A549 (cell line): Measurements from ENCODE around the gene PTPRF. TPM values are rescaled to one million over a fixed set of nuclear protein-coding genes. Genes with fewer than 3 reads are reported as not detected.

Source experiments
- ATAC-seq, 2 experiments: fragments of 200-7000 bp in 1 of 2; fragments of >200 bp in 1 of 2; cut with Nextera tagmentation in 1 of 2; cut with Tn5 transposase in 1 of 2; 3 replicates each; pipeline versions ENCODE4 v1.8.0 to v1.9.1; 2018 to 2020; ENCODE audit warnings: mild to moderate bottlenecking in 1 of 2, moderate library complexity in 1 of 2
- CTCF ChIA-PET: fragments of 300-600 bp; sonication (Branson Sonifier 250); formaldehyde crosslinking; extraction: SDS; loops from one replicate; lab custom pipeline; 2021; ENCODE audit warnings: antibody characterized with exemption, inconsistent platforms; lab: Yijun Ruan, JAX
- POLR2A ChIA-PET: fragments of 350-600 bp; formaldehyde crosslinking; extraction: SDS; loops from one replicate; lab custom pipeline; 2021; ENCODE audit warnings: antibody characterized with exemption, inconsistent platforms; lab: Yijun Ruan, JAX
- DNase-seq, 2 experiments: peaks; one replicate each; pipeline versions ENCODE4 v3.0.0 to v3.0.0-alpha.2; 2011 to 2016; ENCODE audit warnings: low read depth in 1 of 2, low spot score in 1 of 2
- FAIRE-seq: peaks from 2 replicates; lab custom pipeline; 2011; peaks lifted over from hg19 to GRCh38; lab: Jason Lieb, UNC
- H3K27ac ChIP-seq, 2 experiments: fragments of >200 bp; sonication (Bioruptor Twin); formaldehyde crosslinking; 3 replicates each; pipeline ENCODE4 v1.5.1; 2016 to 2017
- H3K4me1 ChIP-seq: fragments of >200 bp; sonication (Bioruptor Twin); formaldehyde crosslinking; 3 replicates; pipeline ENCODE4 v1.6.1; 2016
- H3K4me2 ChIP-seq: fragments of >200 bp; sonication (Bioruptor Twin); formaldehyde crosslinking; 3 replicates; pipeline ENCODE4 v1.6.1; 2016
- H3K4me3 ChIP-seq: fragments of >200 bp; sonication (Bioruptor Twin); formaldehyde crosslinking; 3 replicates; pipeline ENCODE4 v1.5.1; 2016
- H3K9me3 ChIP-seq: fragments of >200 bp; sonication (Bioruptor Twin); formaldehyde crosslinking; 3 replicates; pipeline ENCODE4 v1.6.1; 2016
- BHLHE40 ChIP-seq: IDR thresholded peaks from 2 replicates; pipeline ENCODE4 v1.6.1; 2012; ENCODE audit warnings: low read depth, low read length, inconsistent platforms
- CEBPB ChIP-seq, 2 experiments: fragments of >200 bp in 1 of 2; sonication (Bioruptor Twin) in 1 of 2; formaldehyde crosslinking in 1 of 2; IDR thresholded peaks; 2 replicates each; pipeline ENCODE4 v1.6.1; 2012 to 2016
- CHD2 ChIP-seq: fragments of 150-350 bp; IDR thresholded peaks from 2 replicates; pipeline ENCODE4 v1.6.1; 2014; ENCODE audit warnings: low read length; ENCODE audit not compliant: partially characterized antibody
- CHD4 ChIP-seq: fragments of 200-600 bp; sonication (generic); IDR thresholded peaks from 2 replicates; pipeline ENCODE4 v1.6.1; 2016; ENCODE audit warnings: antibody characterized with exemption, mild to moderate bottlenecking, borderline replicate concordance
- ELK1 ChIP-seq: fragments of 150-350 bp; IDR thresholded peaks from 2 replicates; pipeline ENCODE4 v1.6.1; 2014; ENCODE audit warnings: low read depth, mild to moderate bottlenecking, low read length
- ESRRA ChIP-seq: fragments of 150-350 bp; IDR thresholded peaks from 2 replicates; pipeline ENCODE4 v1.6.1; 2014; ENCODE audit warnings: mild to moderate bottlenecking, low read length, borderline replicate concordance
- FOSB ChIP-seq: fragments of 250-450 bp; sonication (Bioruptor Pico); IDR thresholded peaks from 2 replicates; pipeline ENCODE4 v1.5.0; 2020; ENCODE audit warnings: mild to moderate bottlenecking, moderate library complexity
- FOXS1 ChIP-seq: fragments of 250-450 bp; sonication (Bioruptor Pico); IDR thresholded peaks from 2 replicates; pipeline ENCODE4 v1.5.0; 2020; ENCODE audit warnings: mild to moderate bottlenecking, moderate library complexity
- GATA3 ChIP-seq: IDR thresholded peaks from 2 replicates; pipeline ENCODE4 v1.6.1; 2012; ENCODE audit warnings: borderline replicate concordance
- HDAC2 ChIP-seq: fragments of 200-600 bp; sonication (generic); IDR thresholded peaks from 2 replicates; pipeline ENCODE4 v1.6.1; 2016
- HOXA7 ChIP-seq: fragments of 250-450 bp; sonication (Bioruptor Pico); IDR thresholded peaks from 2 replicates; pipeline ENCODE4 v1.5.0; 2020; ENCODE audit warnings: mild to moderate bottlenecking, moderate library complexity
- HOXB13 ChIP-seq: fragments of 250-450 bp; sonication (Bioruptor Pico); IDR thresholded peaks from 2 replicates; pipeline ENCODE4 v1.5.0; 2020; ENCODE audit warnings: low read depth, mild to moderate bottlenecking, moderate library complexity
- JUN ChIP-seq, 2 experiments: fragments of >200 bp; sonication (Bioruptor Twin); formaldehyde crosslinking; IDR thresholded peaks; 2 replicates in 1 of 2; 3 replicates in 1 of 2; pipeline ENCODE4 v1.6.1; 2016 to 2017
- JUNB ChIP-seq: fragments of >200 bp; sonication (Bioruptor Twin); formaldehyde crosslinking; IDR thresholded peaks from 2 replicates; pipeline ENCODE4 v1.6.1; 2016
- KDM1A ChIP-seq: fragments of 200-600 bp; sonication (generic); IDR thresholded peaks from 2 replicates; pipeline ENCODE4 v1.6.1; 2016; ENCODE audit warnings: low read depth, mild to moderate bottlenecking
- MAX ChIP-seq: IDR thresholded peaks from 2 replicates; pipeline ENCODE4 v1.6.1; 2012
- NFE2L2 ChIP-seq: fragments of 150-350 bp; conservative IDR thresholded peaks from 2 replicates; pipeline ENCODE4 v1.6.1; 2014; ENCODE audit warnings: low read length
- NPAS2 ChIP-seq: fragments of 250-450 bp; sonication (Bioruptor Pico); IDR thresholded peaks from 2 replicates; pipeline ENCODE4 v1.8.0; 2022; ENCODE audit warnings: mild to moderate bottlenecking, moderate library complexity, borderline replicate concordance
- NR3C1 ChIP-seq: fragments of >200 bp; sonication (Bioruptor Twin); formaldehyde crosslinking; IDR thresholded peaks from 3 replicates; pipeline ENCODE4 v1.6.1; 2017
- PHF8 ChIP-seq: fragments of 200-600 bp; sonication (generic); IDR thresholded peaks from 2 replicates; pipeline ENCODE4 v1.6.1; 2016; ENCODE audit warnings: low read depth, mild to moderate bottlenecking, antibody characterized with exemption, moderate library complexity, borderline replicate concordance
- POLR2A ChIP-seq: IDR thresholded peaks from 2 replicates; pipeline ENCODE4 v1.6.1; 2012; ENCODE audit warnings: mild to moderate bottlenecking, low read length
- RAD21 ChIP-seq, 2 experiments: fragments of >200 bp in 1 of 2; sonication (Bioruptor Twin) in 1 of 2; formaldehyde crosslinking in 1 of 2; IDR thresholded peaks in 1 of 2; conservative IDR thresholded peaks in 1 of 2; 2 replicates in 1 of 2; 3 replicates in 1 of 2; pipeline ENCODE4 v1.6.1; 2012 to 2018; ENCODE audit warnings: inconsistent platforms in 1 of 2
- SMC3 ChIP-seq: fragments of >200 bp; sonication (Bioruptor Twin); formaldehyde crosslinking; IDR thresholded peaks from 3 replicates; pipeline ENCODE4 v1.6.1; 2018; ENCODE audit warnings: inconsistent platforms
- TFCP2L1 ChIP-seq: fragments of 250-450 bp; sonication (Bioruptor Pico); IDR thresholded peaks from 2 replicates; pipeline ENCODE4 v1.5.0; 2021; ENCODE audit warnings: mild to moderate bottlenecking
- TP53 ChIP-seq: fragments of 250-450 bp; sonication (Bioruptor Pico); IDR thresholded peaks from 2 replicates; pipeline ENCODE4 v1.5.0; 2021; ENCODE audit warnings: mild to moderate bottlenecking, moderate library complexity
- USF2 ChIP-seq: fragments of 450-650 bp; IDR thresholded peaks from 2 replicates; pipeline ENCODE4 v1.6.1; 2014; ENCODE audit warnings: antibody characterized with exemption
- ZSCAN20 ChIP-seq: fragments of 250-450 bp; sonication (Bioruptor Pico); IDR thresholded peaks from 2 replicates; pipeline ENCODE4 v1.8.0; 2022; ENCODE audit warnings: mild to moderate bottlenecking, moderate library complexity
- WGBS: methylation state at CpG from one replicate; pipeline ENCODE4 v1.1.6; 2017; ENCODE audit errors: missing lambda C conversion rate; 5-methylcytosine and 5-hydroxymethylcytosine counted together
- polyA plus RNA-seq, 4 experiments: library from polyadenylated mRNA; depleted of rRNA in 3 of 4; stranded (reverse); fragments of >200 nt; fragmentation: RNase III in 1 of 4; extraction: RNeasy Plus Mini Kit Qiagen cat#74134 plus additional on column Dnase treatment in 1 of 4; gene quantifications; 2 replicates in 3 of 4; 3 replicates in 1 of 4; pipeline ENCODE4 v1.2.3, GENCODE V29; 2011 to 2017
- TF ChIP-seq, protein P1 (sequence below): IDR thresholded peaks from 2 replicates; pipeline ENCODE4 v1.6.1; 2012; ENCODE audit warnings: low read depth, borderline replicate concordance

The PTPRF gene
- polyA plus RNA-seq, 2 of the 4 experiments (the other 2 are of a cell fraction), result 68.5 to 96.5 TPM

GRCh38 chr1:43619996-43620920 is 89.6 kb downstream of the PTPRF start:
- no peak for FAIRE-seq
- ChIA-PET POLR2A (no interaction called here), CTCF (interaction anchor here (0.9 kb wide), 1 partner anchor 26 kb away, joined by 3 read pairs; no protein-coding TSS in a partner anchor)
- Histone ChIP-seq H3K27ac (no peak overlapping the region), H3K4me3 (no peak overlapping the region), H3K4me2 (no peak overlapping the region), H3K4me1 (no peaks in the 10 kb centered on the region), H3K9me3 (no peaks in the 10 kb centered on the region)
- TF ChIP-seq USF2 (no peak), ESRRA (no peak), POLR2A (no peak), HOXA7 (CRISPR knock-in tag) (no peak), TP53 (no peak), CEBPB (IDR thresholded peaks at IDR 0.05) (no peak), PHF8 (no peak), SMC3 (no peak), ZSCAN20 (CRISPR knock-in tag) (no peak), MAX (no peak), FOSB (no peak), JUN (IDR thresholded peaks at IDR 0.05) (no peak), JUNB (no peak), NR3C1 (no peak), BHLHE40 (no peak)
- TF ChIP-seq, protein P1, sequence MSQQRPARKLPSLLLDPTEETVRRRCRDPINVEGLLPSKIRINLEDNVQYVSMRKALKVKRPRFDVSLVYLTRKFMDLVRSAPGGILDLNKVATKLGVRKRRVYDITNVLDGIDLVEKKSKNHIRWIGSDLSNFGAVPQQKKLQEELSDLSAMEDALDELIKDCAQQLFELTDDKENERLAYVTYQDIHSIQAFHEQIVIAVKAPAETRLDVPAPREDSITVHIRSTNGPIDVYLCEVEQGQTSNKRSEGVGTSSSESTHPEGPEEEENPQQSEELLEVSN, result no peak
- WGBS, result 100% methylated on average over 1 of the region's 22 CpGs
- DNase-seq, result no peak
- ATAC-seq, result no peak

- FAIRE-seq, result no peak
Observed at GRCh38 chr1:43620956-43621355, 90.3 kb downstream of the PTPRF start.

More at GRCh38 chr1:43620956-43621355, 90.3 kb downstream of the PTPRF start:
- no peak for DNase-seq
- no peak overlapping the region for H3K27ac ChIP-seq
- no peaks in the 10 kb centered on the region for H3K4me1 ChIP-seq
- no peak for TF ChIP-seq KDM1A
- no peak for TF ChIP-seq NFE2L2
- TF ChIP-seq HOXB13 (CRISPR knock-in tag), result no peak
- TF ChIP-seq GATA3, result no peak
- no peak for TF ChIP-seq ELK1
- TF ChIP-seq NPAS2 (CRISPR knock-in tag), result no peak
- TF ChIP-seq SMC3, result no peak
- TF ChIP-seq CHD4, result no peak
- no peak for TF ChIP-seq HDAC2
- TF ChIP-seq BHLHE40, result no peak
- TF ChIP-seq POLR2A, result no peak
- no peak for TF ChIP-seq JUNB
- no peak for TF ChIP-seq RAD21 (conservative IDR thresholded peaks at IDR 0.05 in 1 of 2, IDR thresholded peaks at IDR 0.05 in 1 of 2)
- no peak for TF ChIP-seq ZSCAN20 (CRISPR knock-in tag)
- TF ChIP-seq CHD2, result no peak
- TF ChIP-seq TFCP2L1 (CRISPR knock-in tag), result no peak
- no peak for TF ChIP-seq FOXS1 (CRISPR knock-in tag)
- no peak for ATAC-seq
- H3K9me3 ChIP-seq, result no peaks in the 10 kb centered on the region
- no peak overlapping the region for H3K4me3 ChIP-seq
- no peak overlapping the region for H3K4me2 ChIP-seq
- 93% methylated on average over 5 of the region's 16 CpGs for WGBS
- ChIA-PET CTCF (no interaction called here), POLR2A (no interaction called here)
